Pancreas (tissue), 10 donors: ENCODE data around the gene SMARCA4. TPM values are rescaled to one million over a fixed set of nuclear protein-coding genes. Genes with fewer than 3 reads are reported as not detected.

ENCODE experiments used
- ATAC-seq, 4 donors: fragments of 200-7000 bp; cut with Tn5 transposase; one replicate each; pipeline versions ENCODE4 v1.8.0 to v1.9.1; 2020; ENCODE audit warnings: mild to moderate bottlenecking in 4 of 4, moderate library complexity in 4 of 4
- DNase-seq, 6 donors: peaks; one replicate each; pipeline ENCODE4 v3.0.0-alpha.2; 2020
- FAIRE-seq: peaks from 2 replicates; lab custom pipeline; 2012; peaks lifted over from hg19 to GRCh38; lab: Jason Lieb, UNC
- H3K27ac ChIP-seq, 4 donors: fragments of 200-600 bp; sonication (generic); 1 replicate in 3 of 4; 2 replicates in 1 of 4; pipeline versions ENCODE4 v1.5.0 to v1.8.0; 2020
- H3K27me3 ChIP-seq, 4 donors: fragments of 200-600 bp; one replicate each; pipeline ENCODE4 v1.8.0; 2021
- H3K36me3 ChIP-seq, 3 donors: fragments of 200-600 bp; sonication (generic) in 1 of 3; one replicate each; pipeline versions ENCODE4 v1.5.0 to v1.8.0; 2020 to 2021
- H3K4me1 ChIP-seq, 3 donors: fragments of 200-600 bp; one replicate each; pipeline ENCODE4 v1.8.0; 2021
- H3K4me3 ChIP-seq, 4 donors: fragments of 200-600 bp; sonication (generic) in 2 of 4; one replicate each; pipeline versions ENCODE4 v1.5.0 to v1.8.0; 2020 to 2021
- H3K9me3 ChIP-seq, 4 donors: fragments of 200-600 bp; one replicate each; pipeline ENCODE4 v1.8.0; 2021
- WGBS, 2 donors: extraction: QIAGEN DNeasy Blood & Tissue Kit; methylation state at CpG; one replicate each; pipeline ENCODE4 v1.1.7; 2013; 5-methylcytosine and 5-hydroxymethylcytosine counted together
- intact Hi-C, 3 donors: fragments of 100-400 bp; cut with DNase I; formaldehyde crosslinking; loops; one replicate each; pipeline versions ENCODE4 v1.11.1 to v1.14.2; 2022
- polyA plus RNA-seq, 2 donors: library from polyadenylated mRNA; stranded (reverse); fragments of 200-250 nt; gene quantifications; one replicate each; pipeline ENCODE4 v1.2.3, GENCODE V29; 2013
- total RNA-seq, 6 donors: library from RNA; stranded (reverse); fragmentation: NEBNext Ultra II Directional in 4 of 6; extraction: Animal tissue kit (Norgen Biotek cat#: 25700) in 4 of 6; gene quantifications; one replicate each; pipeline versions ENCODE4 v1.2.1 to v1.2.4, GENCODE V29; 2021 to 2023
- TF ChIP-seq, protein P1 (sequence below), 4 donors: fragments of 200-600 bp; sonication (generic) in 3 of 4; IDR thresholded peaks; one replicate each; pipeline versions ENCODE4 v1.5.0 to v1.8.0; 2021; ENCODE audit warnings: antibody characterized with exemption in 4 of 4
- donor health status: healthy with polysubstance abuse.
- donor health status: DM: no; HTN: no; CAD: no; lungs with moderate emphysema.
- donor health status: DM: no; HTN: no; CAD: no.
- donor health status: control.
- donor health status: control.
- donor health status: Bipolar disorder and iron deficiency.
- donor health status: DM: yes; HTN: yes; CAD: no.
- donor health status: DM: no; HTN: no; CAD: no.
- donor health status: DM: no; HTN: no; CAD: no.
- donor health status: DM: yes; HTN: yes; CAD: no.

SMARCA4 gene
- total and polyA plus RNA-seq, 8 donors = 28.7 to 77.8 (median 42.9) TPM

DNA sequence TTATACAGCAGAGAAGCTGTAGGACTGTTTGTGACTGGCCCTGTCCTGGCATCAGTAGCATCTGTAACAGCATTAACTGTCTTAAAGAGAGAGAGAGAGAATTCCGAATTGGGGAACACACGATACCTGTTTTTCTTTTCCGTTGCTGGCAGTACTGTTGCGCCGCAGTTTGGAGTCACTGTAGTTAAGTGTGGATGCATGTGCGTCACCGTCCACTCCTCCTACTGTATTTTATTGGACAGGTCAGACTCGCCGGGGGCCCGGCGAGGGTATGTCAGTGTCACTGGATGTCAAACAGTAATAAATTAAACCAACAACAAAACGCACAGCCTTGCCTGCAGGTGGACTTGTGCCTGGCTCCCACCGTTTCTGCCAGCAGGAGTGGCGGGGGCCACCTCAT is 101.1 kb downstream of the SMARCA4 start:
- H3K27me3 ChIP-seq = no peaks in the 10 kb centered on the region
- TF ChIP-seq, protein P1, sequence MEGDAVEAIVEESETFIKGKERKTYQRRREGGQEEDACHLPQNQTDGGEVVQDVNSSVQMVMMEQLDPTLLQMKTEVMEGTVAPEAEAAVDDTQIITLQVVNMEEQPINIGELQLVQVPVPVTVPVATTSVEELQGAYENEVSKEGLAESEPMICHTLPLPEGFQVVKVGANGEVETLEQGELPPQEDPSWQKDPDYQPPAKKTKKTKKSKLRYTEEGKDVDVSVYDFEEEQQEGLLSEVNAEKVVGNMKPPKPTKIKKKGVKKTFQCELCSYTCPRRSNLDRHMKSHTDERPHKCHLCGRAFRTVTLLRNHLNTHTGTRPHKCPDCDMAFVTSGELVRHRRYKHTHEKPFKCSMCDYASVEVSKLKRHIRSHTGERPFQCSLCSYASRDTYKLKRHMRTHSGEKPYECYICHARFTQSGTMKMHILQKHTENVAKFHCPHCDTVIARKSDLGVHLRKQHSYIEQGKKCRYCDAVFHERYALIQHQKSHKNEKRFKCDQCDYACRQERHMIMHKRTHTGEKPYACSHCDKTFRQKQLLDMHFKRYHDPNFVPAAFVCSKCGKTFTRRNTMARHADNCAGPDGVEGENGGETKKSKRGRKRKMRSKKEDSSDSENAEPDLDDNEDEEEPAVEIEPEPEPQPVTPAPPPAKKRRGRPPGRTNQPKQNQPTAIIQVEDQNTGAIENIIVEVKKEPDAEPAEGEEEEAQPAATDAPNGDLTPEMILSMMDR (IDR thresholded peaks at IDR 0.05) = no peak
- ATAC-seq = no peak
- 87 to 92% methylated on average over 14 of the region's 14 CpGs for WGBS, 2 donors
- FAIRE-seq = no peak
- no peak overlapping the region for H3K27ac ChIP-seq
- peaks cover 0 to 3% (median 0%) of the 10 kb centered on the region in 3 donors for H3K4me1 ChIP-seq
- DNase-seq = no peak
- H3K9me3 ChIP-seq = no peaks in the 10 kb centered on the region
- H3K36me3 ChIP-seq = peaks cover 0 to 9% (median 0%) of the 10 kb centered on the region in 3 donors
- intact Hi-C loops = no loop called here
- H3K4me3 ChIP-seq = no peak overlapping the region

DNA sequence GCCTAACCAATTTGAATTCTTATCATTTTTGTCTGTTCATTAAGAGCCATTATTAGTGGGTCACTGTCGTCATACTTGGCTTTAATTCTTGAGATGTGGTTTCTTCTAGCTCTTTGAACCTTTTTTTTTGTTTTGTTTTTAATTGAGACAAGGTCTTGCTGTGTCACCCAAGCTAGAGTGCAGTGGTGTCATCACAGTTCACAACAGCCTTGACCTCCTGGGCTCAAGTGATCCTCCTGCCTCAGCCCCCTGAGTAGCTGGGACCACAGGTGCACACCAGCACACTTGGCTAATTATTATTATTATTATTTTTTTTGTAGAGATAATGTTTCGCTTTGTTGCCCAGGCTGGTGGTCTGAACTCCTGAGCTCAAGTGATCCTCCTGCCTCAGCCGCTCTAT is 102.6 kb downstream of the SMARCA4 start:
- DNase-seq = no peak
- peaks cover 0 to 9% (median 0%) of the 10 kb centered on the region in 3 donors for H3K36me3 ChIP-seq
- H3K4me3 ChIP-seq = no peak overlapping the region
- ATAC-seq = no peak
- TF ChIP-seq, protein P1 (IDR thresholded peaks at IDR 0.05) = no peak
- WGBS, 2 donors = 82 to 85% methylated on average over 3 of the region's 3 CpGs
- intact Hi-C loops = no loop called here
- no peaks in the 10 kb centered on the region for H3K9me3 ChIP-seq
- no peak for FAIRE-seq
- peaks cover 0 to 3% (median 0%) of the 10 kb centered on the region in 3 donors for H3K4me1 ChIP-seq
- no peak overlapping the region for H3K27ac ChIP-seq
- no peaks in the 10 kb centered on the region for H3K27me3 ChIP-seq

DNA sequence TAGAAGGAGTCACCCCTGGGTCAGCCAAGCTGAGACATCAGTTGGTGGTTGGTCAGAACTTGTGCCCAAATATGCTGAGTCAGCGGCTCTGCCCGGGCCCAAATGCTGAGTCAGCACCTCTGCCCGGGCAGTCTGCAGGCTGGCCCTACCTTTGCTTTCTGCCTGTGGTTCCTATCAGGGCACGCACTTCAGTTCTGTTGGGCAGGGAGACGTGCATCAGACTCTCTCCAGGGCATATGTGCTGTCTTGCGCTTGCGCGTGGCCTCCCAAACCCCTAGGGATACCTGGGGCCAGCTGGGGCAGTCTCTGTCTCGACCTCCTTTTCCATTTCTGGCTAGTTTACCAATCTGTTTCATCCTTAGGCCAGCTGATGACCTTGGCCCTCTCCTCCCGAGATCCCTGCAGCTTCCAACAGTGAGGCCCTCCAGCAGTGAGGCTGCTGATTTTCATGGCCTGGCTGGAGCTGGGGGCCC is 104.0 kb downstream of the SMARCA4 start:
- FAIRE-seq (no peak), ATAC-seq (peak; percentile 44 to 69 (median 55)), DNase-seq (peak in 4 of 6 donors; percentile 51 to 58 (median 54))
- TF ChIP-seq, protein P1 (IDR thresholded peaks at IDR 0.05) = no peak
- no peaks in the 10 kb centered on the region for H3K27me3 ChIP-seq
- peaks cover 0 to 3% (median 0%) of the 10 kb centered on the region in 3 donors for H3K4me1 ChIP-seq
- no peaks in the 10 kb centered on the region for H3K9me3 ChIP-seq
- H3K27ac ChIP-seq = no peak overlapping the region
- peaks cover 0 to 9% (median 0%) of the 10 kb centered on the region in 3 donors for H3K36me3 ChIP-seq
- intact Hi-C loops = no loop called here
- 60 to 66% methylated on average over 10 of the region's 10 CpGs for WGBS, 2 donors
- H3K4me3 ChIP-seq = no peak overlapping the region

DNA sequence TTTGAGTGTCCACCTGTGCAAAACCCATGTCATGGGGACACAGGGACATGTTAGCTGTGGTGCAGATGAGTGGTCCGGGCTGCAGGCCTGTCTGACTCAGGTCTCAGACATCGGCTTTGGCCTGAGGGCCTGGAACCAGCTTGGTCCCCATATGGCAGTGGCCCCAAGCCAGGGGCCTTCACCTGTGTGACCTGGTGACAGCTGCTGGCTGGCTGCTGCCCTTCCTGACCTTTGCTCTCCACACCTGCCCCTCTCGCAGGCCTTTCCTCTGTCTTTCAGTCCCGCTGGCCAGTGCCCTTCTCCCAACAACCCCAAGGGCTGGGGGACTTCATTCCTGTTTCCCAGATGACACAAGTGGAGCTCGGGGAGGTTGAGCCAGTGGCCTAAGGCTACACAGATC is 105.5 kb downstream of the SMARCA4 start:
- TF ChIP-seq, protein P1 (IDR thresholded peaks at IDR 0.05) = no peak
- FAIRE-seq = no peak
- peak in 1 of 6 donors; percentile 33 for DNase-seq
- Histone ChIP-seq H3K36me3 (peaks cover 0 to 9% (median 0%) of the 10 kb centered on the region in 3 donors), H3K9me3 (no peaks in the 10 kb centered on the region), H3K27me3 (no peaks in the 10 kb centered on the region), H3K4me3 (no peak overlapping the region), H3K4me1 (peaks cover 0 to 3% (median 0%) of the 10 kb centered on the region in 3 donors), H3K27ac (no peak overlapping the region)
- WGBS, 2 donors = 64 to 76% methylated on average over 5 of the region's 5 CpGs
- ATAC-seq = no peak
- intact Hi-C loops = no loop called here

DNA sequence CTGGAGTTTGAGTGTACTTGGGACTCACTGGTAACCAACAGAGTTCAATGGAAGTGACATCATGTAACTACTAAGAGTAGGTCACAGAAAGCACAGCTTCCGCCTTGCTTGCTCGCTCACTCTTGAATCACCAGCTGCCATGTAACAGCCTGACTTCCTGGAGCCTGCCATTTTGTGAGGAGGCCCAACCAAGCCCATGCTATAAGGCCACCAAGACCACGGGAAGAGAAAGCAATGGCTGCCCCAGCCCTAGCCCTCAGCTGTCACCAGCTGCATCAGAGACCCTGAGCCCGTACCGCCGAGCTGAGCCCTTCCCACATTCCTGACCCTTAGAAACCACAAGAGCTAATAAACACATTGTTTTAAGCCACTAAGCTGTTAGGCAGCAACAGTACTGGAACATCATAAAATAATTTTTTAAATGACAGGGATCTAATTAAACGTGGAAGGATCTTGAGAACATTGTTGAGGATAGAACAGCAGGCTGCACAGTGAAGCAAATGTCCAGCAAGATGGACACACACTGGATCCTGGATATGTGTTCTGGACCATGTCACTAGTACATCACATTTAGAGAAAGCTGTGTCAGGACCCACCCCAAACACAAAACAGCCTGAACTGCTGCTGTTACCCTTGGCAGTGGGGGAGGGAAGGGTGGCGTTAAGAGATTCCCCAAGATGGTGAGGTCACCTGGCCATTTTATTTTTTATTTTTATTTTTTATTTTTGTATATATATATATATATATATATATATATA is 106.7 kb downstream of the SMARCA4 start:
- Histone ChIP-seq H3K36me3 (no peaks in the 10 kb centered on the region), H3K27me3 (no peaks in the 10 kb centered on the region), H3K4me1 (peaks cover 0 to 3% (median 0%) of the 10 kb centered on the region in 3 donors), H3K9me3 (no peaks in the 10 kb centered on the region), H3K27ac (no peak overlapping the region), H3K4me3 (no peak overlapping the region)
- DNase-seq (no peak), FAIRE-seq (no peak), ATAC-seq (no peak)
- TF ChIP-seq, protein P1 (IDR thresholded peaks at IDR 0.05) = no peak
- WGBS, 2 donors = 95 to 97% methylated on average over 8 of the region's 8 CpGs
- intact Hi-C loops = no loop called here
